A673 (cell line): ENCODE results near the gene ASB1. TPM values are rescaled to one million over a fixed set of nuclear protein-coding genes. Genes with fewer than 3 reads are reported as not detected.

ENCODE experiments used
- BruUV-seq: library from RNA; stranded (reverse); fragments of 400-500 nt; replicated peaks from 2 replicates; lab custom pipeline; 2021; lab: Mats Ljungman, UMichigan
- CTCF ChIA-PET: fragments of 300-600 bp; sonication (Branson Sonifier 250); formaldehyde crosslinking; loops from one replicate; lab custom pipeline; 2022; ENCODE audit warnings: antibody characterized with exemption; lab: Charles Lee
- POLR2A ChIA-PET: fragments of 300-600 bp; sonication (Branson Sonifier 250); formaldehyde crosslinking; loops from one replicate; lab custom pipeline; 2022; ENCODE audit warnings: antibody characterized with exemption; ENCODE audit not compliant: low non-redundant PET; lab: Charles Lee
- DNase-seq: peaks from one replicate; pipeline ENCODE4 v3.0.0-alpha.2; 2015; ENCODE audit warnings: low spot score
- H3K27ac ChIP-seq: fragments of 200-600 bp; sonication (generic); 2 replicates; pipeline ENCODE4 v1.5.1; 2016; ENCODE audit warnings: mixed run types, low read depth, mild to moderate bottlenecking, mixed read lengths, antibody characterized with exemption, low read length; ENCODE audit not compliant: poor library complexity, severe bottlenecking
- H3K27me3 ChIP-seq: fragments of 200-600 bp; sonication (generic); replicated peaks from 2 replicates; pipeline ENCODE4 v1.6.1; 2017; ENCODE audit warnings: mixed run types, low read depth, mild to moderate bottlenecking, mixed read lengths, antibody characterized with exemption, low read length; ENCODE audit not compliant: insufficient read depth, poor library complexity
- H3K36me3 ChIP-seq: fragments of 200-600 bp; sonication (generic); 2 replicates; pipeline ENCODE4 v1.6.1; 2016; ENCODE audit warnings: mixed run types, mild to moderate bottlenecking, mixed read lengths, antibody characterized with exemption, low read length; ENCODE audit not compliant: insufficient read depth, poor library complexity, severe bottlenecking
- H3K4me1 ChIP-seq: fragments of 200-600 bp; sonication (generic); 2 replicates; pipeline ENCODE4 v1.6.1; 2017; ENCODE audit warnings: mixed run types, mild to moderate bottlenecking, mixed read lengths, antibody characterized with exemption, low read length; ENCODE audit not compliant: insufficient read depth, poor library complexity, severe bottlenecking
- H3K4me3 ChIP-seq: fragments of 200-600 bp; sonication (generic); 2 replicates; pipeline ENCODE4 v1.5.1; 2016; ENCODE audit warnings: low read depth, mixed run types, mild to moderate bottlenecking, mixed read lengths, low read length; ENCODE audit not compliant: poor library complexity, severe bottlenecking
- H3K9me3 ChIP-seq: fragments of 200-600 bp; sonication (generic); 2 replicates; pipeline ENCODE4 v1.6.1; 2016; ENCODE audit warnings: mixed run types, low read depth, mild to moderate bottlenecking, mixed read lengths, antibody characterized with exemption, low read length; ENCODE audit not compliant: poor library complexity, severe bottlenecking
- CTCF ChIP-seq: fragments of 300-800, 200-600 bp; sonication (generic); conservative IDR thresholded peaks from 2 replicates; pipeline ENCODE4 v1.5.1; 2017; ENCODE audit warnings: low read depth, mild to moderate bottlenecking, antibody characterized with exemption, low read length, moderate library complexity, mixed read lengths
- EZH2 ChIP-seq: fragments of 200-600 bp; sonication (generic); IDR thresholded peaks from 2 replicates; pipeline ENCODE4 v1.6.1; 2017; ENCODE audit warnings: borderline replicate concordance, low read depth, mild to moderate bottlenecking, mixed read lengths, antibody characterized with exemption, low read length; ENCODE audit not compliant: poor library complexity, severe bottlenecking
- intact Hi-C: fragments of 100-400 bp; cut with micrococcal nuclease; formaldehyde crosslinking; loops from one replicate; pipeline ENCODE4 v1.10.0; 2022; ENCODE audit not compliant: unreplicated experiment
- total RNA-seq: library from RNA; stranded (reverse); gene quantifications from 2 replicates; pipeline ENCODE4 v1.2.3, GENCODE V29; 2021

Gene ASB1
- total RNA-seq, 1 experiment from 2014 or later = 36.9 TPM

GRCh38 chr2:238494573-238494961 lies 67.8 kb downstream of the ASB1 start:
- TF ChIP-seq EZH2 (no peak), CTCF (no peak)
- Histone ChIP-seq H3K9me3 (no peaks in the 10 kb centered on the region), H3K36me3 (no peaks in the 10 kb centered on the region), H3K27me3 (no peaks in the 10 kb centered on the region), H3K4me1 (no peaks in the 10 kb centered on the region), H3K27ac (no peak overlapping the region), H3K4me3 (no peak overlapping the region)
- ChIA-PET POLR2A (no interaction called here), CTCF (no interaction called here)
- BruUV-seq = no TSS peak
- intact Hi-C loops = no loop called here
- DNase-seq = no peak

GRCh38 chr2:238495422-238495821 lies 68.7 kb downstream of the ASB1 start:
- CTCF ChIA-PET = no interaction called here
- intact Hi-C loops = no loop called here
- no TSS peak for BruUV-seq

GRCh38 chr2:238496756-238497609 lies 70.3 kb downstream of the ASB1 start:
- intact Hi-C loops = no loop called here
- DNase-seq = no peak
- no peak for TF ChIP-seq EZH2
- no peak for TF ChIP-seq CTCF

More at GRCh38 chr2:238495422-238495821, 68.7 kb downstream of the ASB1 start:
- no peaks in the 10 kb centered on the region for H3K9me3 ChIP-seq
- H3K27me3 ChIP-seq = no peaks in the 10 kb centered on the region
- H3K27ac ChIP-seq = no peak overlapping the region
- TF ChIP-seq CTCF = no peak
- TF ChIP-seq EZH2 = no peak
- DNase-seq = no peak
- H3K4me1 ChIP-seq = no peaks in the 10 kb centered on the region
- no peak overlapping the region for H3K4me3 ChIP-seq
- POLR2A ChIA-PET = no interaction called here
- no peaks in the 10 kb centered on the region for H3K36me3 ChIP-seq

More at GRCh38 chr2:238496756-238497609, 70.3 kb downstream of the ASB1 start:
- Histone ChIP-seq H3K9me3 (no peaks in the 10 kb centered on the region), H3K27me3 (no peaks in the 10 kb centered on the region), H3K4me1 (no peaks in the 10 kb centered on the region), H3K4me3 (no peak overlapping the region), H3K36me3 (no peaks in the 10 kb centered on the region), H3K27ac (no peak overlapping the region)
- POLR2A ChIA-PET = no interaction called here
- no TSS peak for BruUV-seq
- CTCF ChIA-PET = no interaction called here
